H1 (cell line): ENCODE measurements around the gene ENOX2. TPM values are rescaled to one million over a fixed set of nuclear protein-coding genes. Genes with fewer than 3 reads are reported as not detected.

Experiments used
- CTCF ChIA-PET: fragments of 300-600 bp; sonication (Branson Sonifier 250); formaldehyde crosslinking; loops from one replicate; lab custom pipeline; 2021; ENCODE audit not compliant: partially characterized antibody; lab: Charles Lee
- POLR2A ChIA-PET: fragments of 300-600 bp; sonication (Branson Sonifier 250); formaldehyde crosslinking; loops from one replicate; lab custom pipeline; 2021; ENCODE audit warnings: inconsistent platforms; ENCODE audit not compliant: partially characterized antibody; lab: Charles Lee
- DNase-seq, 2 experiments: peaks; one replicate each; pipeline versions ENCODE4 v3.0.0 to v3.0.0-alpha.2; 2010 to 2022; ENCODE audit warnings: low spot score in 2 of 2, low read depth in 1 of 2, mixed read lengths in 1 of 2
- FAIRE-seq: peaks from 2 replicates; lab custom pipeline; 2011; peaks lifted over from hg19 to GRCh38; lab: Jason Lieb, UNC
- H2AFZ ChIP-seq: 2 replicates; pipeline ENCODE4 v1.8.1; 2012; ENCODE audit warnings: low read length, inconsistent platforms
- H2AK5ac ChIP-seq: 2 replicates; pipeline ENCODE4 v1.6.1; 2013; ENCODE audit warnings: low read depth, low read length
- H2BK120ac ChIP-seq: replicated peaks from 2 replicates; pipeline ENCODE3; 2013; ENCODE audit warnings: low read depth, low read length, inconsistent platforms
- H2BK12ac ChIP-seq: 2 replicates; pipeline ENCODE4 v1.6.1; 2013; ENCODE audit warnings: low read depth, low read length
- H2BK15ac ChIP-seq: 2 replicates; pipeline ENCODE4 v1.6.1; 2013; ENCODE audit warnings: low read length
- H2BK20ac ChIP-seq: 2 replicates; pipeline ENCODE4 v1.6.1; 2013; ENCODE audit warnings: low read length
- H2BK5ac ChIP-seq: 2 replicates; pipeline ENCODE4 v1.6.1; 2013; ENCODE audit warnings: low read depth, low read length
- H3K14ac ChIP-seq: 2 replicates; pipeline ENCODE4 v1.6.1; 2013; ENCODE audit warnings: inconsistent platforms; ENCODE audit not compliant: insufficient read length
- H3K18ac ChIP-seq: 2 replicates; pipeline ENCODE4 v1.6.1; 2013; ENCODE audit warnings: low read length; ENCODE audit errors: extremely low read depth
- H3K23ac ChIP-seq: 2 replicates; pipeline ENCODE4 v1.6.1; 2013; ENCODE audit warnings: inconsistent platforms; ENCODE audit not compliant: insufficient read length
- H3K23me2 ChIP-seq: 2 replicates; pipeline ENCODE4 v1.6.1; 2013; ENCODE audit warnings: low read depth, low read length
- H3K27ac ChIP-seq: 2 replicates; pipeline ENCODE4 v1.6.1; 2011; ENCODE audit warnings: low read depth, low read length, inconsistent platforms
- H3K27me3 ChIP-seq, 4 experiments: replicated peaks in 1 of 4; 1 replicate in 1 of 4; 2 replicates in 3 of 4; pipeline versions ENCODE4 v1.6.1 to v1.8.1; 2011 to 2013; ENCODE audit warnings: low read length in 3 of 4, mild to moderate bottlenecking in 3 of 4, inconsistent platforms in 2 of 4, mixed read lengths in 2 of 4, moderate library complexity in 1 of 4; ENCODE audit not compliant: control insufficient read depth in 3 of 4, insufficient read depth in 3 of 4; ENCODE audit errors: extremely low read depth in 1 of 4
- H3K36me3 ChIP-seq, 4 experiments: 2 replicates each; pipeline versions ENCODE4 v1.6.1 to v1.8.1; 2011 to 2013; ENCODE audit warnings: mild to moderate bottlenecking in 4 of 4, low read length in 3 of 4, moderate library complexity in 2 of 4, control low read depth in 1 of 4, inconsistent platforms in 1 of 4; ENCODE audit not compliant: insufficient read depth in 4 of 4, control insufficient read depth in 2 of 4
- H3K4ac ChIP-seq: replicated peaks from 2 replicates; pipeline ENCODE3; 2013; ENCODE audit warnings: low read length, low read depth, mixed read lengths, inconsistent platforms; ENCODE audit not compliant: insufficient read length
- H3K4me1 ChIP-seq, 4 experiments: replicated peaks in 1 of 4; 1 replicate in 1 of 4; 2 replicates in 3 of 4; pipeline versions ENCODE4 v1.6.1 to v1.8.1; 2011 to 2013; ENCODE audit warnings: low read length in 3 of 4, inconsistent platforms in 2 of 4, mixed read lengths in 1 of 4; ENCODE audit not compliant: insufficient read depth in 4 of 4, control insufficient read depth in 3 of 4
- H3K4me2 ChIP-seq, 2 experiments: 2 replicates each; pipeline versions ENCODE4 v1.6.1 to v1.8.1; 2011 to 2013; ENCODE audit warnings: low read depth in 2 of 2, low read length in 2 of 2, control low read depth in 1 of 2, inconsistent platforms in 1 of 2, mild to moderate bottlenecking in 1 of 2; ENCODE audit not compliant: insufficient read depth in 1 of 2
- H3K4me3 ChIP-seq, 4 experiments: fragments of 200-600, 300-600 bp in 1 of 4; sonication (generic), shearing (Covaris generic), sonication (Bioruptor Twin) in 1 of 4; 2 replicates each; pipeline versions ENCODE4 v1.5.1 to v1.8.1; 2011 to 2016; ENCODE audit warnings: low read length in 4 of 4, low read depth in 3 of 4, control low read depth in 2 of 4, inconsistent platforms in 2 of 4, mild to moderate bottlenecking in 2 of 4, mixed read lengths in 1 of 4, moderate library complexity in 1 of 4; ENCODE audit not compliant: insufficient read depth in 2 of 4; ENCODE audit errors: extremely low read depth in 1 of 4
- H3K56ac ChIP-seq: replicated peaks from 2 replicates; pipeline ENCODE3; 2013; ENCODE audit warnings: low read depth, mild to moderate bottlenecking, mixed read lengths, low read length, inconsistent platforms; ENCODE audit not compliant: insufficient read length
- H3K79me1 ChIP-seq: 2 replicates; pipeline ENCODE4 v1.6.1; 2013; ENCODE audit warnings: low read depth, low read length, control low read depth
- H3K79me2 ChIP-seq, 2 experiments: 2 replicates each; pipeline versions ENCODE4 v1.6.1 to v1.8.1; 2012 to 2013; ENCODE audit warnings: low read length in 2 of 2, mild to moderate bottlenecking in 2 of 2, inconsistent platforms in 1 of 2; ENCODE audit not compliant: insufficient read depth in 2 of 2, control insufficient read depth in 1 of 2
- H3K9ac ChIP-seq, 4 experiments: replicated peaks in 1 of 4; 1 replicate in 1 of 4; 2 replicates in 3 of 4; pipeline versions ENCODE4 v1.6.1 to v1.8.1; 2011 to 2013; ENCODE audit warnings: low read depth in 3 of 4, low read length in 3 of 4, control low read depth in 2 of 4, mild to moderate bottlenecking in 2 of 4, moderate library complexity in 2 of 4, inconsistent platforms in 1 of 4; ENCODE audit errors: extremely low read depth in 1 of 4
- H3K9me3 ChIP-seq, 2 experiments: 2 replicates each; pipeline versions ENCODE4 v1.6.1 to v1.8.1; 2012 to 2013; ENCODE audit warnings: mild to moderate bottlenecking in 2 of 2, moderate library complexity in 2 of 2, control low read depth in 1 of 2, inconsistent platforms in 1 of 2, low read depth in 1 of 2, low read length in 1 of 2, mixed read lengths in 1 of 2; ENCODE audit not compliant: insufficient read depth in 2 of 2
- H4K20me1 ChIP-seq, 2 experiments: replicated peaks in 1 of 2; 2 replicates each; pipeline versions ENCODE3 to v1.8.1; 2011 to 2013; ENCODE audit warnings: inconsistent platforms in 2 of 2, low read length in 2 of 2, mild to moderate bottlenecking in 1 of 2; ENCODE audit not compliant: insufficient read depth in 2 of 2, control insufficient read depth in 1 of 2
- H4K5ac ChIP-seq: 2 replicates; pipeline ENCODE4 v1.6.1; 2013; ENCODE audit warnings: low read length, low read depth, mixed read lengths, inconsistent platforms; ENCODE audit not compliant: insufficient read length
- H4K8ac ChIP-seq: 2 replicates; pipeline ENCODE4 v1.8.0; 2013; ENCODE audit warnings: mild to moderate bottlenecking, moderate library complexity, low read length, inconsistent platforms; ENCODE audit not compliant: insufficient read depth; ENCODE audit errors: extremely low read depth
- H4K91ac ChIP-seq: replicated peaks from 2 replicates; pipeline ENCODE3; 2013; ENCODE audit warnings: low read length, mixed read lengths, inconsistent platforms; ENCODE audit not compliant: insufficient read length
- CHD1 ChIP-seq: IDR thresholded peaks from 2 replicates; pipeline ENCODE4 v1.6.1; 2012; ENCODE audit warnings: low read depth, low read length, improper control_type of control experiment
- GABPA ChIP-seq: IDR thresholded peaks from 2 replicates; pipeline ENCODE4 v1.6.1; 2011; ENCODE audit warnings: mild to moderate bottlenecking, low read length, moderate library complexity, borderline replicate concordance; ENCODE audit not compliant: insufficient read depth
- KDM1A ChIP-seq: fragments of 200-600, 300-600 bp; sonication (generic); IDR thresholded peaks from 2 replicates; pipeline ENCODE4 v1.7.1; 2016; ENCODE audit warnings: mild to moderate bottlenecking, low read length, borderline replicate concordance
- NRF1 ChIP-seq: IDR thresholded peaks from 2 replicates; pipeline ENCODE4 v1.6.1; 2011; ENCODE audit warnings: mild to moderate bottlenecking, low read depth, low read length, improper control_type of control experiment
- RAD21 ChIP-seq, 2 experiments: IDR thresholded peaks in 1 of 2; conservative IDR thresholded peaks in 1 of 2; 2 replicates each; pipeline ENCODE4 v1.6.1; 2011; ENCODE audit warnings: low read depth in 2 of 2, low read length in 2 of 2, improper control_type of control experiment in 1 of 2, inconsistent platforms in 1 of 2, mild to moderate bottlenecking in 1 of 2, moderate library complexity in 1 of 2
- RNF2 ChIP-seq: fragments of 200-900, 300-1000 bp; sonication (generic); IDR thresholded peaks from 2 replicates; pipeline ENCODE4 v1.7.1; 2016; ENCODE audit warnings: borderline replicate concordance, low read depth, mild to moderate bottlenecking, antibody characterized with exemption, low read length; ENCODE audit not compliant: poor library complexity, severe bottlenecking; ENCODE audit errors: missing control alignments
- RXRA ChIP-seq: IDR thresholded peaks from 2 replicates; pipeline ENCODE4 v1.6.1; 2011; ENCODE audit warnings: low read depth, mild to moderate bottlenecking, low read length, moderate library complexity; ENCODE audit not compliant: insufficient read depth
- SIN3A ChIP-seq, 2 experiments: IDR thresholded peaks in 1 of 2; conservative IDR thresholded peaks in 1 of 2; 2 replicates each; pipeline ENCODE4 v1.6.1; 2011 to 2012; ENCODE audit warnings: low read length in 2 of 2, improper control_type of control experiment in 1 of 2, low read depth in 1 of 2, mild to moderate bottlenecking in 1 of 2
- SUZ12 ChIP-seq: fragments of 200-600 bp; sonication (generic); IDR thresholded peaks from 2 replicates; pipeline ENCODE4 v1.6.1; 2012; ENCODE audit warnings: mild to moderate bottlenecking, inconsistent platforms, low read length, moderate library complexity, mixed read lengths
- TCF12 ChIP-seq: IDR thresholded peaks from 2 replicates; pipeline ENCODE4 v1.6.1; 2011; ENCODE audit warnings: low read depth, mild to moderate bottlenecking, low read length
- whole genome bisulfite sequencing, 2 experiments: shearing (Covaris generic) in 1 of 2; methylation state at CpG; one replicate each; pipeline versions ENCODE4 v1.1.6 to v1.1.7; 2013 to 2015; ENCODE audit warnings: low lambda C conversion rate in 2 of 2, mixed read lengths in 2 of 2, inconsistent platforms in 1 of 2, low coverage in 1 of 2, missing lambda C conversion rate in 1 of 2; ENCODE audit not compliant: insufficient replicate concordance in 2 of 2, insufficient coverage in 1 of 2, insufficient read length in 1 of 2; ENCODE audit errors: extremely low coverage in 1 of 2, missing lambda C conversion rate in 1 of 2; 5-methylcytosine and 5-hydroxymethylcytosine counted together
- polyA plus RNA-seq, 7 experiments: library from polyadenylated mRNA; depleted of rRNA in 3 of 7; stranded (reverse) in 5 of 7; unstranded in 2 of 7; fragments of >200 nt in 5 of 7; fragments of 200-250 nt in 2 of 7; gene quantifications; 1 replicate in 5 of 7; 2 replicates in 1 of 7; 4 replicates in 1 of 7; pipeline versions ENCODE4 v1.2.1 to v1.2.3, GENCODE V29; 2011 to 2013; ENCODE audit warnings: missing spikeins in 2 of 7, mixed read lengths in 2 of 7
- total RNA-seq: library from RNA; stranded (reverse); fragmentation: NEBNext Ultra II Directional; extraction: Animal tissue kit (Norgen Biotek cat#: 25700); gene quantifications from 2 replicates; pipeline ENCODE4 v1.2.1, GENCODE V29; 2021
- TF ChIP-seq, protein P1 (sequence below), 3 experiments: IDR thresholded peaks; 1 replicate in 2 of 3; 2 replicates in 1 of 3; pipeline versions ENCODE4 v1.5.1 to v1.6.1; 2011; ENCODE audit warnings: low read length in 3 of 3, mild to moderate bottlenecking in 3 of 3, inconsistent platforms in 2 of 3, low read depth in 1 of 3, moderate library complexity in 1 of 3; ENCODE audit not compliant: insufficient read depth in 1 of 3; ENCODE audit errors: control extremely low read depth in 1 of 3

ENOX2 gene
- total and polyA plus RNA-seq, 2 of the 8 experiments (the other 6 are each of a cell fraction or from before 2014, with no cell fraction given): 4.5 to 12.3 TPM

DNA sequence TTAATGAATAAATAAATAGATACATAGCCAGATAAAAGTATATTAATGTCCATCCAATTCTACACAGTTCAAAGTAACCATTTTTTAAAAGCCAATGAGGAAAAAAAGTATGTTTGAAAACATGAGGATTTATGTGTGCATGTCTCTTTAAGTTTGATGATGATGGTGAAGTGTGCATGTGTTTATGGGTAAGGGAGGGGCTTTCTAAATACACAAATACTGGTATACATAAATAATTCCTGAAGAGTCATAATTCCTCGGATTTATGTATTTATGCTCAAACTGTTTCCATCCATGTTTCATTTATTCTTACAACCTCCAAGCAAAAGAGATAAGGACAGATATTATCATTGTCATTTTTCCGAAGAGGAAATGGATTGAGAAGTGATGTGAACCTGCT is 75.4 kb downstream of the ENOX2 start:
- Histone ChIP-seq H4K20me1 (no peaks in the 10 kb centered on the region), H4K5ac (no peak overlapping the region), H3K79me2 (no peaks in the 10 kb centered on the region), H3K79me1 (no peaks in the 10 kb centered on the region), H3K4me2 (no peak overlapping the region), H4K8ac (no peak overlapping the region), H2BK120ac (no peak overlapping the region), H3K23me2 (no peaks in the 10 kb centered on the region), H2AK5ac (no peak overlapping the region), H3K4me1 (no peaks in the 10 kb centered on the region), H3K14ac (no peak overlapping the region), H3K9me3 (no peaks in the 10 kb centered on the region), H2BK15ac (no peak overlapping the region), H4K91ac (no peak overlapping the region), H3K18ac (no peak overlapping the region), H2BK20ac (no peak overlapping the region), H3K56ac (no peak overlapping the region), H2AFZ (no peak overlapping the region), H2BK12ac (no peak overlapping the region), H3K23ac (no peak overlapping the region), H3K9ac (no peak overlapping the region), H3K36me3 (no peaks in the 10 kb centered on the region), H3K4ac (no peak overlapping the region), H3K27me3 (no peaks in the 10 kb centered on the region), H2BK5ac (no peak overlapping the region), H3K27ac (no peak overlapping the region), H3K4me3 (no peak overlapping the region)
- WGBS, 2 experiments: 93% methylated on average over 2 of the region's 2 CpGs; no CpG with 5 or more reads in 1 of the 2 experiments
- ChIA-PET CTCF (no interaction called here), POLR2A (no interaction called here)
- FAIRE-seq: peak; percentile 72
- DNase-seq: no peak
- no peak for TF ChIP-seq GABPA
- TF ChIP-seq CHD1: no peak
- TF ChIP-seq SUZ12: no peak
- no peak for TF ChIP-seq NRF1
- no peak for TF ChIP-seq TCF12
- no peak for TF ChIP-seq KDM1A
- TF ChIP-seq RAD21 (IDR thresholded peaks at IDR 0.05 in 1 of 2, conservative IDR thresholded peaks at IDR 0.05 in 1 of 2; ENCODE audit: low read depth in 2 of 2, low read length in 2 of 2): no peak
- TF ChIP-seq RXRA: no peak
- TF ChIP-seq, protein P1, sequence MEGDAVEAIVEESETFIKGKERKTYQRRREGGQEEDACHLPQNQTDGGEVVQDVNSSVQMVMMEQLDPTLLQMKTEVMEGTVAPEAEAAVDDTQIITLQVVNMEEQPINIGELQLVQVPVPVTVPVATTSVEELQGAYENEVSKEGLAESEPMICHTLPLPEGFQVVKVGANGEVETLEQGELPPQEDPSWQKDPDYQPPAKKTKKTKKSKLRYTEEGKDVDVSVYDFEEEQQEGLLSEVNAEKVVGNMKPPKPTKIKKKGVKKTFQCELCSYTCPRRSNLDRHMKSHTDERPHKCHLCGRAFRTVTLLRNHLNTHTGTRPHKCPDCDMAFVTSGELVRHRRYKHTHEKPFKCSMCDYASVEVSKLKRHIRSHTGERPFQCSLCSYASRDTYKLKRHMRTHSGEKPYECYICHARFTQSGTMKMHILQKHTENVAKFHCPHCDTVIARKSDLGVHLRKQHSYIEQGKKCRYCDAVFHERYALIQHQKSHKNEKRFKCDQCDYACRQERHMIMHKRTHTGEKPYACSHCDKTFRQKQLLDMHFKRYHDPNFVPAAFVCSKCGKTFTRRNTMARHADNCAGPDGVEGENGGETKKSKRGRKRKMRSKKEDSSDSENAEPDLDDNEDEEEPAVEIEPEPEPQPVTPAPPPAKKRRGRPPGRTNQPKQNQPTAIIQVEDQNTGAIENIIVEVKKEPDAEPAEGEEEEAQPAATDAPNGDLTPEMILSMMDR (IDR thresholded peaks at IDR 0.05; ENCODE audit: control extremely low read depth in 1 of 3, insufficient read depth in 1 of 3, low read depth in 1 of 3, low read length in 3 of 3): no peak
- TF ChIP-seq SIN3A (conservative IDR thresholded peaks at IDR 0.05 in 1 of 2, IDR thresholded peaks at IDR 0.05 in 1 of 2; ENCODE audit: low read depth in 1 of 2, low read length in 2 of 2): no peak
- no peak for TF ChIP-seq RNF2
